Common myeloid progenitor, CD34-positive (primary cell): ENCODE measurements around the gene YWHAB.

ENCODE experiments used
- CTCF ChIA-PET: fragments of 350-600 bp; sonication (Branson Sonifier 250); formaldehyde crosslinking; loops from one replicate; lab custom pipeline; 2021; ENCODE audit warnings: antibody characterized with exemption; lab: Charles Lee
- POLR2A ChIA-PET: fragments of 350-600 bp; sonication (Branson Sonifier 250); formaldehyde crosslinking; loops from one replicate; lab custom pipeline; 2021; ENCODE audit warnings: antibody characterized with exemption; lab: Charles Lee
- DNase-seq, 3 donors: peaks; one replicate each; pipeline versions ENCODE4 v3.0.0 to v3.0.0-alpha.2; 2013
- H3K27ac ChIP-seq, 2 experiments: 1 replicate in 1 of 2; 2 replicates in 1 of 2; pipeline ENCODE4 v1.7.0; 2013; ENCODE audit warnings: inconsistent platforms in 2 of 2, low read length in 2 of 2, mild to moderate bottlenecking in 2 of 2, low read depth in 1 of 2, moderate library complexity in 1 of 2; ENCODE audit not compliant: severe bottlenecking in 2 of 2, insufficient read depth in 1 of 2, poor library complexity in 1 of 2
- H3K27me3 ChIP-seq, 5 experiments: replicated peaks in 2 of 5; 1 replicate in 3 of 5; 2 replicates in 2 of 5; pipeline versions ENCODE4 v1.6.1 to v1.7.0; 2013; ENCODE audit warnings: low read length in 4 of 5, mild to moderate bottlenecking in 2 of 5, moderate library complexity in 2 of 5, inconsistent platforms in 1 of 5; ENCODE audit not compliant: insufficient read depth in 5 of 5, control insufficient read depth in 4 of 5
- H3K36me3 ChIP-seq, 4 experiments: 1 replicate in 2 of 4; 2 replicates in 2 of 4; pipeline versions ENCODE4 v1.6.1 to v1.7.0; 2013; ENCODE audit warnings: low read length in 3 of 4, control low read depth in 1 of 4, mild to moderate bottlenecking in 1 of 4; ENCODE audit not compliant: control insufficient read depth in 4 of 4, insufficient read depth in 4 of 4
- H3K4me1 ChIP-seq, 4 experiments: 1 replicate in 3 of 4; 2 replicates in 1 of 4; pipeline versions ENCODE4 v1.6.1 to v1.7.1; 2013; ENCODE audit warnings: low read length in 3 of 4, mild to moderate bottlenecking in 3 of 4, control low read depth in 1 of 4, inconsistent platforms in 1 of 4, moderate library complexity in 1 of 4; ENCODE audit not compliant: control insufficient read depth in 4 of 4, insufficient read depth in 4 of 4; ENCODE audit errors: control extremely low read depth in 1 of 4
- H3K4me3 ChIP-seq, 7 experiments: 1 replicate in 4 of 7; 2 replicates in 3 of 7; pipeline versions ENCODE4 v1.5.1 to v1.7.0; 2013; ENCODE audit warnings: mild to moderate bottlenecking in 7 of 7, low read length in 6 of 7, moderate library complexity in 6 of 7, inconsistent platforms in 2 of 7, low read depth in 2 of 7, control low read depth in 1 of 7; ENCODE audit not compliant: insufficient read depth in 4 of 7, control insufficient read depth in 1 of 7; ENCODE audit errors: extremely low read depth in 1 of 7
- H3K9me3 ChIP-seq, 5 experiments: 1 replicate in 4 of 5; 2 replicates in 1 of 5; pipeline versions ENCODE4 v1.6.1 to v1.7.1; 2013; ENCODE audit warnings: low read length in 4 of 5, mild to moderate bottlenecking in 2 of 5, inconsistent platforms in 1 of 5, low read depth in 1 of 5, moderate library complexity in 1 of 5; ENCODE audit not compliant: control insufficient read depth in 4 of 5, insufficient read depth in 2 of 5; ENCODE audit errors: control extremely low read depth in 1 of 5
- WGBS: methylation state at CpG from one replicate; pipeline ENCODE4 v1.1.5; 2013; ENCODE audit not compliant: insufficient coverage; 5-methylcytosine and 5-hydroxymethylcytosine counted together

YWHAB gene

DNA sequence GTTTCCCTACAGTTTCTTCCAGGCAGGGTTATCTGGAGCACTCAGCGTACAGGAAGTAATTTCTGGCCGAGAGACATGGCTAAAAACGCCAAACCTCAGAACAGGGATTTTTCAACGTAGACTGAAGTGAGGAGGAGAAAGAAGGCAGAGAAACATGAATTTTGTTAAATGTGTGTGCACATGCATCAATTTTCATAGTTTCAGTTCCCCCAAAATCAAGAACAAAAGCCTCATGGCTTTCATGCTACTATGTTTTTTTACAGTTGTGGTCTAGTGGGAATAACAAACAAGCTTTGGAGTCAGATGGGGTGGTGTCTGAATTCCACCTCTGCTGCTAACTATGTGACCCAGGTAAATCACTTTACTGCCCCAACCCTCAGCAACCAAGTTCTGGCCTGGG, 69.8 kb downstream of the YWHAB start:
- no CpG with 5 or more reads among the region's 4 CpGs for WGBS
- POLR2A ChIA-PET: no interaction called here

DNA sequence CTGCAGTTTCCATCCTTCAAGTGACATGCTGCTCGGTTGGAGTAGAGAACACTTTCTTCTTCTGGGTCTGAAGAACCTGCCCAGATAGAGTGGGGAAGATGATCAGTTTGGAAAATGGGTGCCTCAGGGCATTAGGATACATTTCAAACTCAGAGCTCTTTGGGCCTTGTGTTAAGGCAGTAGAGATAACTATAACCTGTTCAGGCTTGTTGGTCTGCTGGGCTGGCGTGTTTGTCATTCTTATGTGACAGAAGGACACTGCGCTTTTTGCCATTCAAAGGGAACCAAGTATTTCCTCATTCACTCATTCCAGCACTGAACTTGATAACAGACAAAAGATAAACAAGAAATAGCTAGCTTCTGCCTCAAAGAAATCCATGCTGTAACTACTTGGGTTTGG, 70.9 kb downstream of the YWHAB start:
- H3K4me1 ChIP-seq: peaks cover 7 to 25% (median 15%) of the 10 kb centered on the region in 4 experiments
- no peak overlapping the region for H3K27ac ChIP-seq
- WGBS: 94% methylated on average over 2 of the region's 3 CpGs
- H3K36me3 ChIP-seq: peaks cover 26 to 58% (median 45%) of the 10 kb centered on the region in 4 experiments
- POLR2A ChIA-PET: interaction anchor here (1.4 kb wide), 1 partner anchor 23 kb away, joined by 4 read pairs; no protein-coding TSS in a partner anchor
- DNase-seq: no peak
- CTCF ChIA-PET: interaction anchor here (0.7 to 1.3 kb wide), 3 partner anchors 10 to 59 kb away, joined by 3 to 4 read pairs (median 3); no protein-coding TSS in a partner anchor
- H3K27me3 ChIP-seq: no peaks in the 10 kb centered on the region
- no peaks in the 10 kb centered on the region for H3K9me3 ChIP-seq
- H3K4me3 ChIP-seq: no peak overlapping the region

More for the DNA sequence above, 69.8 kb downstream of the YWHAB start:
- Histone ChIP-seq H3K4me1 (peaks cover 3 to 16% (median 11%) of the 10 kb centered on the region in 4 experiments), H3K4me3 (no peak overlapping the region), H3K36me3 (peaks cover 33 to 69% (median 56%) of the 10 kb centered on the region in 4 experiments), H3K27ac (no peak overlapping the region), H3K9me3 (no peaks in the 10 kb centered on the region), H3K27me3 (no peaks in the 10 kb centered on the region)
- CTCF ChIA-PET: no interaction called here
- DNase-seq: no peak
